Measurements from ENCODE around the gene RDH16.
A peak's percentile ranks its signal among the peaks of the same experiment; 100 is the strongest.

Gene RDH16

GRCh38 chr12:57005980-57006808 lies 48.8 kb upstream of the RDH16 start, which contains the start of gene ZBTB39:
ZBTB39 (minus strand) TSS chr12:57006546; CDS start chr12:57004917, 1,629 bp downstream.
- TF ChIP-seq RARB (CRISPR knock-in tag; IDR thresholded peaks at IDR 0.05) (no peak), TSHZ2 (CRISPR knock-in tag; IDR thresholded peaks at IDR 0.05) (no peak), ARNTL (CRISPR knock-in tag; IDR thresholded peaks at IDR 0.05; ENCODE audit: borderline replicate concordance, low read depth) (no peak), ZNF8 (CRISPR knock-in tag; IDR thresholded peaks at IDR 0.05) (no peak), PATZ1 (CRISPR knock-in tag; IDR thresholded peaks at IDR 0.05; ENCODE audit: borderline replicate concordance) (no peak), SNAI2 (CRISPR knock-in tag; IDR thresholded peaks at IDR 0.05) (no peak), ZNF70 (CRISPR knock-in tag; IDR thresholded peaks at IDR 0.05) (no peak), TOX (CRISPR knock-in tag; IDR thresholded peaks at IDR 0.05; ENCODE audit: borderline replicate concordance) (no peak), ESRRG (CRISPR knock-in tag; IDR thresholded peaks at IDR 0.05) (no peak), OSR1 (CRISPR knock-in tag; IDR thresholded peaks at IDR 0.05) (no peak), ZFP30 (CRISPR knock-in tag; IDR thresholded peaks at IDR 0.05) (no peak), TCF4 (CRISPR knock-in tag; IDR thresholded peaks at IDR 0.05; ENCODE audit: borderline replicate concordance) (no peak), GLIS3 (CRISPR knock-in tag; IDR thresholded peaks at IDR 0.05) (no peak), ISL1 (CRISPR knock-in tag; IDR thresholded peaks at IDR 0.05) (no peak)
- peak; percentile 71 for ATAC-seq

- ATAC-seq: no peak
- TF ChIP-seq ZFP30 (CRISPR knock-in tag; IDR thresholded peaks at IDR 0.05): no peak
- no peak for TF ChIP-seq ZC3H10 (CRISPR knock-in tag; IDR thresholded peaks at IDR 0.05)
- TF ChIP-seq TSHZ2 (CRISPR knock-in tag; IDR thresholded peaks at IDR 0.05): no peak
- no peak for TF ChIP-seq POU6F1 (CRISPR knock-in tag; IDR thresholded peaks at IDR 0.05; ENCODE audit: borderline replicate concordance, low read depth)
- TF ChIP-seq SNAI2 (CRISPR knock-in tag; IDR thresholded peaks at IDR 0.05): no peak
- TF ChIP-seq ZNF565 (CRISPR knock-in tag; conservative IDR thresholded peaks at IDR 0.05; ENCODE audit: low read depth): no peak
- TF ChIP-seq PPARA (CRISPR knock-in tag; IDR thresholded peaks at IDR 0.05; ENCODE audit: borderline replicate concordance): no peak
- no peak for TF ChIP-seq TOX (CRISPR knock-in tag; IDR thresholded peaks at IDR 0.05; ENCODE audit: borderline replicate concordance)
- TF ChIP-seq ISL1 (CRISPR knock-in tag; IDR thresholded peaks at IDR 0.05): no peak
- TF ChIP-seq PATZ1 (CRISPR knock-in tag; IDR thresholded peaks at IDR 0.05; ENCODE audit: borderline replicate concordance): no peak
- TF ChIP-seq ESRRG (CRISPR knock-in tag; IDR thresholded peaks at IDR 0.05): no peak
- TF ChIP-seq BACH2 (CRISPR knock-in tag; IDR thresholded peaks at IDR 0.05; ENCODE audit: borderline replicate concordance): no peak
- TF ChIP-seq CSRNP3 (CRISPR knock-in tag; IDR thresholded peaks at IDR 0.05): no peak
- TF ChIP-seq ZNF8 (CRISPR knock-in tag; IDR thresholded peaks at IDR 0.05): no peak
- no peak for TF ChIP-seq TCF4 (CRISPR knock-in tag; IDR thresholded peaks at IDR 0.05; ENCODE audit: borderline replicate concordance)
These were observed 47.2 kb upstream of the RDH16 start for GRCh38 chr12:57004651-57005050.
